HepG2 (cell line): ENCODE measurements around the gene GADD45A. TPM values are rescaled to one million over a fixed set of nuclear protein-coding genes. Genes with fewer than 3 reads are reported as not detected.

Experiments used
- ATAC-seq: fragments of 200-7000 bp; cut with Tn5 transposase; 3 replicates; pipeline ENCODE4 v1.9.1; 2020; ENCODE audit warnings: mild to moderate bottlenecking, moderate library complexity
- BruUV-seq: library from RNA; stranded (reverse); fragments of 400-500 nt; replicated peaks from 2 replicates; lab custom pipeline; 2021; lab: Mats Ljungman, UMichigan
- CTCF ChIA-PET: fragments of 300-600 bp; formaldehyde crosslinking; extraction: SDS; loops from one replicate; lab custom pipeline; 2021; ENCODE audit warnings: low total read pairs, inconsistent platforms, low intra/inter-chr PET ratio; lab: Yijun Ruan, JAX
- POLR2A ChIA-PET: fragments of 350-600 bp; sonication (Branson Sonifier 250); formaldehyde crosslinking; loops from one replicate; lab custom pipeline; 2020; ENCODE audit warnings: antibody characterized with exemption, inconsistent platforms; lab: Yijun Ruan, JAX
- DNase-seq: peaks from one replicate; pipeline ENCODE4 v3.0.0-alpha.2; 2015; ENCODE audit warnings: low spot score
- FAIRE-seq: peaks from 3 replicates; lab custom pipeline; 2011; peaks lifted over from hg19 to GRCh38; lab: Jason Lieb, UNC
- H2AFZ ChIP-seq: one replicate; pipeline ENCODE4 v1.6.1; 2011; ENCODE audit warnings: low read length, inconsistent platforms
- H3K27ac ChIP-seq: fragments of 300-600 bp; 3 replicates; pipeline ENCODE4 v1.8.0; 2011; ENCODE audit warnings: mixed run types, mild to moderate bottlenecking, mixed read lengths, low read length, inconsistent platforms; ENCODE audit not compliant: insufficient read depth; ENCODE audit errors: extremely low read length
- H3K27me3 ChIP-seq, 2 experiments: fragments of 200-600 bp in 1 of 2; 2 replicates in 1 of 2; 3 replicates in 1 of 2; pipeline versions ENCODE4 v1.6.0 to v1.8.0; 2011; ENCODE audit warnings: low read length in 2 of 2, mild to moderate bottlenecking in 2 of 2, moderate library complexity in 2 of 2, inconsistent platforms in 1 of 2; ENCODE audit not compliant: insufficient read depth in 2 of 2, control insufficient read depth in 1 of 2
- H3K36me3 ChIP-seq, 2 experiments: fragments of 200-600 bp in 1 of 2; replicated peaks in 1 of 2; 2 replicates in 1 of 2; 3 replicates in 1 of 2; pipeline versions ENCODE4 v1.5.1 to v1.8.0; 2011; ENCODE audit warnings: low read length in 2 of 2, inconsistent platforms in 1 of 2; ENCODE audit not compliant: insufficient read depth in 2 of 2, control insufficient read depth in 1 of 2
- H3K4me1 ChIP-seq: 2 replicates; pipeline ENCODE4 v1.5.1; 2012; ENCODE audit warnings: low read length, inconsistent platforms; ENCODE audit not compliant: insufficient read depth
- H3K4me2 ChIP-seq: 2 replicates; pipeline ENCODE4 v1.6.0; 2011; ENCODE audit warnings: low read depth, low read length, inconsistent platforms
- H3K4me3 ChIP-seq, 3 experiments: fragments of 200-600 bp in 1 of 3; sonication (generic), shearing (Covaris generic) in 1 of 3; replicated peaks in 1 of 3; 2 replicates each; pipeline ENCODE4 v1.5.1; 2011 to 2016; ENCODE audit warnings: low read length in 3 of 3, inconsistent platforms in 2 of 3, low read depth in 2 of 3, mild to moderate bottlenecking in 2 of 3, control low read depth in 1 of 3, mixed read lengths in 1 of 3; ENCODE audit not compliant: insufficient read depth in 1 of 3
- H3K79me2 ChIP-seq: one replicate; pipeline ENCODE4 v1.6.1; 2011; ENCODE audit warnings: low read length, inconsistent platforms; ENCODE audit not compliant: insufficient read depth
- H3K9ac ChIP-seq: 2 replicates; pipeline ENCODE4 v1.6.0; 2011; ENCODE audit warnings: mild to moderate bottlenecking, low read depth, low read length, inconsistent platforms; ENCODE audit not compliant: insufficient read depth
- H3K9me3 ChIP-seq: 2 replicates; pipeline ENCODE4 v1.5.1; 2012; ENCODE audit warnings: mild to moderate bottlenecking, low read length
- H4K20me1 ChIP-seq: 2 replicates; pipeline ENCODE4 v1.6.0; 2011; ENCODE audit warnings: inconsistent platforms, mild to moderate bottlenecking, low read length, moderate library complexity; ENCODE audit not compliant: insufficient read depth
- HDAC2 ChIP-seq: sonication (generic); formaldehyde crosslinking; IDR thresholded peaks from 2 replicates; pipeline ENCODE4 v1.4.0; 2020; ENCODE audit warnings: missing genetic modification reagents
- KMT2A ChIP-seq: sonication (generic); formaldehyde crosslinking; IDR thresholded peaks from 2 replicates; pipeline ENCODE4 v1.4.0; 2020; ENCODE audit warnings: missing genetic modification reagents
- PITX1 ChIP-seq: sonication (generic); formaldehyde crosslinking; IDR thresholded peaks from 2 replicates; pipeline ENCODE4 v1.5.1; 2020; ENCODE audit warnings: mild to moderate bottlenecking, missing genetic modification reagents
- THAP9 ChIP-seq: sonication (generic); formaldehyde crosslinking; IDR thresholded peaks from 2 replicates; pipeline ENCODE4; 2020; ENCODE audit warnings: missing genetic modification reagents, mild to moderate bottlenecking, borderline replicate concordance
- ZNF124 ChIP-seq: sonication (generic); formaldehyde crosslinking; IDR thresholded peaks from 2 replicates; pipeline ENCODE4 v1.4.0; 2020; ENCODE audit warnings: missing genetic modification reagents
- ZNF205 ChIP-seq: IDR thresholded peaks from 2 replicates; pipeline ENCODE4 v1.6.1; 2018; ENCODE audit warnings: missing biosample characterization, missing genetic modification reagents
- ZNF207 ChIP-seq: fragments of 450-650 bp; IDR thresholded peaks from 2 replicates; pipeline ENCODE4 v1.6.1; 2016; ENCODE audit warnings: antibody characterized with exemption, borderline replicate concordance
- ZNF572 ChIP-seq: sonication (generic); formaldehyde crosslinking; IDR thresholded peaks from 2 replicates; pipeline ENCODE4 v1.5.1; 2020; ENCODE audit warnings: mild to moderate bottlenecking, missing genetic modification reagents
- WGBS: methylation state at CpG from one replicate; pipeline ENCODE4 v1.1.6; 2017; ENCODE audit warnings: low lambda C conversion rate; 5-methylcytosine and 5-hydroxymethylcytosine counted together
- in situ Hi-C: cut with HindIII; loops from 2 replicates; pipeline ENCODE4 v1.10.0; 2017; ENCODE audit warnings: low pct_unique_long_range_greater_than_20kb; ENCODE audit not compliant: extremely low pct_ligation_motif_present
- intact Hi-C: fragments of 100-400 bp; cut with micrococcal nuclease; formaldehyde crosslinking; loops from one replicate; pipeline ENCODE4 v1.10.0; 2022; ENCODE audit not compliant: unreplicated experiment
- polyA plus RNA-seq, 8 experiments: library from polyadenylated mRNA; depleted of rRNA in 3 of 8; stranded (reverse) in 7 of 8; unstranded in 1 of 8; fragments of >200 nt; fragmentation: Illumina TruSeq in 4 of 8; extraction: Trizol in 4 of 8; gene quantifications; 2 replicates each; pipeline versions ENCODE4 v1.2.1 to v1.2.3, GENCODE V29; 2011 to 2016; ENCODE audit warnings: low read depth in 4 of 8, missing spikeins in 1 of 8, mixed read lengths in 1 of 8; ENCODE audit not compliant: insufficient read depth in 1 of 8
- total RNA-seq, 5 experiments: library from RNA; depleted of rRNA; stranded (reverse); fragments of >200 nt; fragmentation: Illumina TruSeq; extraction: Trizol; gene quantifications; 2 replicates each; pipeline ENCODE4 v1.2.3, GENCODE V29; 2016; ENCODE audit warnings: low read depth in 1 of 5
- TF ChIP-seq, protein P1 (sequence below): sonication (generic); formaldehyde crosslinking; IDR thresholded peaks from 2 replicates; pipeline ENCODE4 v1.4.0; 2020; ENCODE audit warnings: missing genetic modification reagents

The GADD45A gene
- total and polyA plus RNA-seq, 2 of the 13 experiments (the other 11 are each of a cell fraction or from before 2014, with no cell fraction given): 33.2 to 46.2 TPM

DNA sequence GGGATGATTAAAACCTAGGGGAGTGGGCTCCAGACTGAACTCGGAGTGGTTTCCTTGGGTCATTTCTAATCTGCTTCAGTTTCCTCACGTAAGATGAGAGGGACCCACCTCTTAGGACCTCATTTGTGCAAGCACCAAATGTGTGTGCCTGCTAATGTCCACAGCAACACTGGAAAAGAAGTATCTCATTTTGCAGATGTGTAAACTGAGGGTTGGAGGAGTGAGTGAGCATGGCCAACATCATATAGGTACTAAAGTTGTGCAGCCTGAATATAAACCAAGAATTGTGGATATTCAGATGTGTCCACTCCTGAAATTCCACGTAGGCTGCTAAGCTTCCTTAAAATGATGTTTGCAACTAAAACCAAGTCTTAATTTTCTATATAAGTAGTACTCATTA is 51.7 kb downstream of the GADD45A start:
- no peak for ATAC-seq
- no peaks in the 10 kb centered on the region for H3K9me3 ChIP-seq
- H3K27me3 ChIP-seq: peaks cover under 1 to 1% of the 10 kb centered on the region in 2 experiments; a peak in 1 of 5 replicates
- CTCF ChIA-PET: no interaction called here
- FAIRE-seq: no peak
- H3K4me3 ChIP-seq: peak overlapping the region in 2 of 3 experiments; percentile 30 to 57; a peak in 5 of 6 replicates
- 72% methylated on average over 3 of the region's 3 CpGs for whole genome bisulfite sequencing
- intact Hi-C loops: no loop called here
- H2AFZ ChIP-seq: peak overlapping the region; percentile 90
- H4K20me1 ChIP-seq: no peaks in the 10 kb centered on the region
- peaks cover 59% of the 10 kb centered on the region for H3K4me1 ChIP-seq
- peak overlapping the region; percentile 53 for H3K9ac ChIP-seq
- POLR2A ChIA-PET: interaction anchor here (1.0 kb wide), 1 partner anchor 16 kb away, joined by 3 read pairs; no protein-coding TSS in a partner anchor
- in situ Hi-C loops: no loop called here
- no peaks in the 10 kb centered on the region for H3K36me3 ChIP-seq
- H3K27ac ChIP-seq: no peak overlapping the region
- no TSS peak for BruUV-seq
- peak overlapping the region; percentile 83 for H3K4me2 ChIP-seq
- DNase-seq: no peak
- H3K79me2 ChIP-seq: no peaks in the 10 kb centered on the region
- no peak for TF ChIP-seq KMT2A (CRISPR knock-in tag)
- TF ChIP-seq THAP9 (CRISPR knock-in tag): no peak
- TF ChIP-seq HDAC2: no peak
- no peak for TF ChIP-seq ZNF205 (CRISPR knock-in tag)
- TF ChIP-seq ZNF572 (CRISPR knock-in tag): no peak
- no peak for TF ChIP-seq ZNF124 (CRISPR knock-in tag)
- TF ChIP-seq ZNF207: no peak
- TF ChIP-seq PITX1 (CRISPR knock-in tag): no peak
- TF ChIP-seq, protein P1, sequence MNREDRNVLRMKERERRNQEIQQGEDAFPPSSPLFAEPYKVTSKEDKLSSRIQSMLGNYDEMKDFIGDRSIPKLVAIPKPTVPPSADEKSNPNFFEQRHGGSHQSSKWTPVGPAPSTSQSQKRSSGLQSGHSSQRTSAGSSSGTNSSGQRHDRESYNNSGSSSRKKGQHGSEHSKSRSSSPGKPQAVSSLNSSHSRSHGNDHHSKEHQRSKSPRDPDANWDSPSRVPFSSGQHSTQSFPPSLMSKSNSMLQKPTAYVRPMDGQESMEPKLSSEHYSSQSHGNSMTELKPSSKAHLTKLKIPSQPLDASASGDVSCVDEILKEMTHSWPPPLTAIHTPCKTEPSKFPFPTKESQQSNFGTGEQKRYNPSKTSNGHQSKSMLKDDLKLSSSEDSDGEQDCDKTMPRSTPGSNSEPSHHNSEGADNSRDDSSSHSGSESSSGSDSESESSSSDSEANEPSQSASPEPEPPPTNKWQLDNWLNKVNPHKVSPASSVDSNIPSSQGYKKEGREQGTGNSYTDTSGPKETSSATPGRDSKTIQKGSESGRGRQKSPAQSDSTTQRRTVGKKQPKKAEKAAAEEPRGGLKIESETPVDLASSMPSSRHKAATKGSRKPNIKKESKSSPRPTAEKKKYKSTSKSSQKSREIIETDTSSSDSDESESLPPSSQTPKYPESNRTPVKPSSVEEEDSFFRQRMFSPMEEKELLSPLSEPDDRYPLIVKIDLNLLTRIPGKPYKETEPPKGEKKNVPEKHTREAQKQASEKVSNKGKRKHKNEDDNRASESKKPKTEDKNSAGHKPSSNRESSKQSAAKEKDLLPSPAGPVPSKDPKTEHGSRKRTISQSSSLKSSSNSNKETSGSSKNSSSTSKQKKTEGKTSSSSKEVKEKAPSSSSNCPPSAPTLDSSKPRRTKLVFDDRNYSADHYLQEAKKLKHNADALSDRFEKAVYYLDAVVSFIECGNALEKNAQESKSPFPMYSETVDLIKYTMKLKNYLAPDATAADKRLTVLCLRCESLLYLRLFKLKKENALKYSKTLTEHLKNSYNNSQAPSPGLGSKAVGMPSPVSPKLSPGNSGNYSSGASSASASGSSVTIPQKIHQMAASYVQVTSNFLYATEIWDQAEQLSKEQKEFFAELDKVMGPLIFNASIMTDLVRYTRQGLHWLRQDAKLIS (CRISPR knock-in tag): no peak
